ENCODE data around the gene ZNF326. TPM values are rescaled to one million over a fixed set of nuclear protein-coding genes. Genes with fewer than 3 reads are reported as not detected.

Gene ZNF326
- total RNA-seq, 1 experiment from 2014 or later = 39.0 TPM

DNA sequence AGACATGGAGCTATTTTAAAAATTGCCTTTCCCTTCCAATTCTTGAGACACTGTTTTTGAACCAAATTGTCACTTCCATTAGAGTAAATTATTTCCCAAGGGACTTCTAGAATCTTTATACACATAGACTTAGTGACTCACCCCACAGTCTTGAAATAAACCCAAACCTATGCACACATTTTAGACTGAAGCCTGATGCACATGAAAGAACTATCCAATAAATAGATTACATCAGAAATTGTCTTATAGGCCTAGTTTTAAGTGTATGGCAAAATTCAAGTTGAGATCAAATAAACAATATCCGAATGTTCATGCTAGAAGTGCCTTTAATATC is 32.2 kb upstream of the ZNF326 start:
- H3K36me3 Mint-ChIP-seq (ENCODE audit: insufficient read depth in 1 of 3, low read depth in 3 of 3) = peaks cover 2 to 9% (median 5%) of the 10 kb centered on the region in 3 experiments; a peak in 4 of 7 replicates
- H2BK12ac ChIP-seq (ENCODE audit: insufficient read length, low read depth, low read length) = no peak overlapping the region
- WGBS (ENCODE audit: extremely low coverage, insufficient read length, low lambda C conversion rate) = no CpG with 5 or more reads among the region's 1 CpG
- no peak overlapping the region for H2BK20ac ChIP-seq (ENCODE audit: low read depth, low read length, poor library complexity, severe bottlenecking)
- no peak overlapping the region for H4K5ac ChIP-seq (ENCODE audit: insufficient read length, low read depth, low read length)
- H2BK5ac ChIP-seq (ENCODE audit: insufficient read length, low read length) = no peak overlapping the region
- H3K27me3 ChIP-seq (ENCODE audit: insufficient read depth, low read length) = no peaks in the 10 kb centered on the region
- peaks cover 8 to 9% of the 10 kb centered on the region in 2 experiments; a peak in 3 of 5 replicates for H3K9me3 Mint-ChIP-seq
- no peak overlapping the region for H2BK120ac ChIP-seq (ENCODE audit: low read depth, low read length, poor library complexity, severe bottlenecking)
- H2AK5ac ChIP-seq (ENCODE audit: insufficient read length, low read length) = no peak overlapping the region
- no peak overlapping the region for H3K18ac ChIP-seq (ENCODE audit: insufficient read length, low read depth, low read length)
- H4K20me1 ChIP-seq (ENCODE audit: control insufficient read depth, insufficient read depth, insufficient read length) = no peaks in the 10 kb centered on the region
- H4K8ac ChIP-seq (replicated peaks; ENCODE audit: insufficient read length, low read depth, low read length) = no peak overlapping the region
- no peak overlapping the region for H3K9ac ChIP-seq (ENCODE audit: extremely low read depth, insufficient read length, low read length)
- no peak overlapping the region for H3K4me3 Mint-ChIP-seq
- no peak overlapping the region for H3K56ac ChIP-seq (ENCODE audit: insufficient read length, low read depth, low read length)
- peaks cover 3 to 4% of the 10 kb centered on the region in 2 experiments; a peak in 3 of 4 replicates for H3K4me1 Mint-ChIP-seq
- no peak overlapping the region for H3T11ph ChIP-seq (ENCODE audit: low read length)
- no peak overlapping the region for H3K27ac ChIP-seq (ENCODE audit: insufficient read length, low read depth, low read length)
- H3K23me2 ChIP-seq (ENCODE audit: insufficient read length, low read depth, low read length, poor library complexity, severe bottlenecking) = no peaks in the 10 kb centered on the region
- H3K4ac ChIP-seq (ENCODE audit: low read depth, low read length) = no peak overlapping the region
- H3K23ac ChIP-seq (ENCODE audit: insufficient read length, low read depth, low read length) = no peak overlapping the region
- no peak for DNase-seq
- no peak overlapping the region for H3K4me2 ChIP-seq (ENCODE audit: insufficient read depth, insufficient read length, low read length)
- H3K27ac Mint-ChIP-seq = no peak overlapping the region
- no peaks in the 10 kb centered on the region for H3K79me2 ChIP-seq (ENCODE audit: insufficient read depth, low read length)
- H2BK15ac ChIP-seq (ENCODE audit: low read depth, low read length) = no peak overlapping the region
- H4K91ac ChIP-seq (ENCODE audit: insufficient read length, low read depth, low read length) = no peak overlapping the region
- H3K79me1 ChIP-seq (ENCODE audit: insufficient read depth, low read depth, low read length, poor library complexity, severe bottlenecking) = no peaks in the 10 kb centered on the region
- H3K14ac ChIP-seq (ENCODE audit: insufficient read depth, low read length) = no peak overlapping the region
- H3K9me3 ChIP-seq (ENCODE audit: control insufficient read depth, low read depth, low read length) = no peaks in the 10 kb centered on the region
- TF ChIP-seq, protein P1, sequence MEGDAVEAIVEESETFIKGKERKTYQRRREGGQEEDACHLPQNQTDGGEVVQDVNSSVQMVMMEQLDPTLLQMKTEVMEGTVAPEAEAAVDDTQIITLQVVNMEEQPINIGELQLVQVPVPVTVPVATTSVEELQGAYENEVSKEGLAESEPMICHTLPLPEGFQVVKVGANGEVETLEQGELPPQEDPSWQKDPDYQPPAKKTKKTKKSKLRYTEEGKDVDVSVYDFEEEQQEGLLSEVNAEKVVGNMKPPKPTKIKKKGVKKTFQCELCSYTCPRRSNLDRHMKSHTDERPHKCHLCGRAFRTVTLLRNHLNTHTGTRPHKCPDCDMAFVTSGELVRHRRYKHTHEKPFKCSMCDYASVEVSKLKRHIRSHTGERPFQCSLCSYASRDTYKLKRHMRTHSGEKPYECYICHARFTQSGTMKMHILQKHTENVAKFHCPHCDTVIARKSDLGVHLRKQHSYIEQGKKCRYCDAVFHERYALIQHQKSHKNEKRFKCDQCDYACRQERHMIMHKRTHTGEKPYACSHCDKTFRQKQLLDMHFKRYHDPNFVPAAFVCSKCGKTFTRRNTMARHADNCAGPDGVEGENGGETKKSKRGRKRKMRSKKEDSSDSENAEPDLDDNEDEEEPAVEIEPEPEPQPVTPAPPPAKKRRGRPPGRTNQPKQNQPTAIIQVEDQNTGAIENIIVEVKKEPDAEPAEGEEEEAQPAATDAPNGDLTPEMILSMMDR (conservative IDR thresholded peaks at IDR 0.05) = no peak
- no peaks in the 10 kb centered on the region; the same call in 1 of the 2 replicates for H3K27me3 Mint-ChIP-seq (ENCODE audit: low read depth)
- H2AFZ ChIP-seq (ENCODE audit: low read length) = no peak overlapping the region
- H3K4me1 ChIP-seq (ENCODE audit: insufficient read depth, low read length) = no peaks in the 10 kb centered on the region

Measured in H9 (cell line).